Stomach (tissue), 9 donors: ENCODE data around the gene MKS1. TPM values are rescaled to one million over a fixed set of nuclear protein-coding genes. Genes with fewer than 3 reads are reported as not detected.

Experiments used
- DNase-seq, 2 donors: peaks; one replicate each; pipeline versions ENCODE4 v3.0.0 to v3.0.0-alpha.2; 2013 to 2019
- H3K27ac ChIP-seq, 5 donors: fragments of 200-600 bp in 4 of 5; sonication (generic) in 4 of 5; one replicate each; pipeline ENCODE4 v1.5.1; 2013 to 2019; ENCODE audit warnings: mild to moderate bottlenecking in 1 of 5, moderate library complexity in 1 of 5
- H3K27me3 ChIP-seq, 3 donors: fragments of 200-600 bp; sonication (generic); one replicate each; pipeline ENCODE4 v1.5.1; 2017 to 2019; ENCODE audit warnings: mixed run types in 1 of 3
- H3K36me3 ChIP-seq, 4 donors: fragments of 200-600 bp; sonication (generic); 1 replicate in 3 of 4; 2 replicates in 1 of 4; pipeline ENCODE4 v1.5.1; 2016 to 2019
- H3K4me1 ChIP-seq, 4 donors: fragments of 200-600 bp; sonication (generic); one replicate each; pipeline ENCODE4 v1.5.1; 2016 to 2019
- H3K4me3 ChIP-seq, 4 donors: fragments of 200-600 bp; sonication (generic) in 3 of 4; one replicate each; pipeline ENCODE4 v1.5.1; 2016 to 2019; ENCODE audit warnings: mild to moderate bottlenecking in 1 of 4
- H3K9me3 ChIP-seq, 4 donors: fragments of 200-600 bp; sonication (generic); one replicate each; pipeline ENCODE4 v1.5.1; 2016 to 2019
- CTCF ChIP-seq, 7 experiments: fragments of 450-650 bp in 4 of 7; fragments of 200-600 bp in 3 of 7; sonication (generic) in 3 of 7; IDR thresholded peaks; one replicate each; pipeline ENCODE4 v1.5.1; 2016 to 2019; ENCODE audit warnings: antibody characterized with exemption in 7 of 7, control low read depth in 2 of 7, mild to moderate bottlenecking in 1 of 7
- EP300 ChIP-seq: sonication (generic); formaldehyde crosslinking; IDR thresholded peaks from one replicate; pipeline ENCODE4 v1.6.1; 2017; ENCODE audit warnings: antibody characterized with exemption
- POLR2A ChIP-seq, 4 donors: fragments of 450-650 bp; IDR thresholded peaks; one replicate each; pipeline ENCODE4 v1.6.1; 2016; ENCODE audit warnings: antibody characterized with exemption in 4 of 4, control low read depth in 2 of 4, mild to moderate bottlenecking in 1 of 4, moderate library complexity in 1 of 4
- POLR2AphosphoS5 ChIP-seq, 3 donors: sonication (generic); formaldehyde crosslinking; IDR thresholded peaks; one replicate each; pipeline ENCODE4 v1.6.1; 2016; ENCODE audit warnings: antibody characterized with exemption in 3 of 3
- WGBS, 5 donors: extraction: QIAGEN DNeasy Blood & Tissue Kit in 3 of 5; methylation state at CpG; one replicate each; pipeline versions ENCODE4 v1.1.5 to v1.1.7; 2013 to 2018; 5-methylcytosine and 5-hydroxymethylcytosine counted together
- intact Hi-C: fragments of 100-400 bp; cut with DNase I; formaldehyde crosslinking; loops from one replicate; pipeline ENCODE4 v1.15.1; 2023; ENCODE audit warnings: low total_unique reads
- polyA plus RNA-seq, 3 donors: library from polyadenylated mRNA; stranded (reverse); fragments of 200-250 nt; gene quantifications; one replicate each; pipeline ENCODE4 v1.2.3, GENCODE V29; 2013
- total RNA-seq, 5 donors: library from RNA; depleted of rRNA; stranded (reverse); fragments of >200 nt; gene quantifications; one replicate each; pipeline versions ENCODE4 v1.1.0 to v1.2.3, GENCODE V29; 2014 to 2016
- donor health status: healthy with polysubstance abuse.
- donor health status: Bipolar disorder and iron deficiency.
- donor health status: healthy.

The MKS1 gene
- total and polyA plus RNA-seq, 8 donors: 3.1 to 18.0 (median 10.1) TPM

- no peak for DNase-seq
- no peak overlapping the region for H3K27ac ChIP-seq
- no peaks in the 10 kb centered on the region for H3K36me3 ChIP-seq
- no peak overlapping the region for H3K4me3 ChIP-seq
- peaks cover 0 to 86% (median 21%) of the 10 kb centered on the region in 3 donors for H3K27me3 ChIP-seq
- no peaks in the 10 kb centered on the region for H3K9me3 ChIP-seq
- no peak for TF ChIP-seq CTCF (IDR thresholded peaks at IDR 0.05)
- TF ChIP-seq POLR2AphosphoS5 (IDR thresholded peaks at IDR 0.05): no peak
- TF ChIP-seq EP300: no peak
- TF ChIP-seq POLR2A (IDR thresholded peaks at IDR 0.05): no peak
- intact Hi-C loops: no loop called here
- H3K4me1 ChIP-seq: peaks cover 4 to 13% (median 12%) of the 10 kb centered on the region in 4 donors
- 81 to 95% (median 89%) methylated on average over 1 of the region's 1 CpG for WGBS, 5 donors
These were observed 27.7 kb upstream of the MKS1 start for GRCh38 chr17:58246781-58247180.

GRCh38 chr17:58246104-58246740, 27.2 kb upstream of the MKS1 start:
- TF ChIP-seq EP300 (no peak), POLR2AphosphoS5 (IDR thresholded peaks at IDR 0.05) (no peak), POLR2A (IDR thresholded peaks at IDR 0.05) (no peak), CTCF (IDR thresholded peaks at IDR 0.05) (no peak)
- Histone ChIP-seq H3K36me3 (no peaks in the 10 kb centered on the region), H3K27ac (no peak overlapping the region), H3K9me3 (no peaks in the 10 kb centered on the region), H3K27me3 (peaks cover 0 to 88% (median 23%) of the 10 kb centered on the region in 3 donors), H3K4me3 (no peak overlapping the region), H3K4me1 (peaks cover 4 to 13% (median 12%) of the 10 kb centered on the region in 4 donors)
- WGBS, 5 donors: 81 to 85% (median 83%) methylated on average over 13 of the region's 13 CpGs
- no peak for DNase-seq
- intact Hi-C loops: no loop called here

- no peaks in the 10 kb centered on the region for H3K9me3 ChIP-seq
- DNase-seq: peak in 1 of 2 donors; percentile 35
- no peak overlapping the region for H3K4me3 ChIP-seq
- intact Hi-C loops: no loop called here
- 49 to 60% (median 52%) methylated on average over 9 to 10 of the region's 10 CpGs for WGBS, 5 donors
- peaks cover 4 to 13% (median 12%) of the 10 kb centered on the region in 4 donors for H3K4me1 ChIP-seq
- H3K36me3 ChIP-seq: no peaks in the 10 kb centered on the region
- H3K27me3 ChIP-seq: peaks cover 0 to 88% (median 23%) of the 10 kb centered on the region in 3 donors
- H3K27ac ChIP-seq: no peak overlapping the region
- no peak for TF ChIP-seq CTCF (IDR thresholded peaks at IDR 0.05)
- TF ChIP-seq POLR2A (IDR thresholded peaks at IDR 0.05): no peak
- TF ChIP-seq POLR2AphosphoS5 (IDR thresholded peaks at IDR 0.05): no peak
- TF ChIP-seq EP300: no peak
These were observed 26.5 kb upstream of the MKS1 start for GRCh38 chr17:58245428-58246103.

GRCh38 chr17:58244963-58245362, 25.9 kb upstream of the MKS1 start:
- peaks cover 4 to 12% (median 11%) of the 10 kb centered on the region in 4 donors for H3K4me1 ChIP-seq
- intact Hi-C loops: no loop called here
- no peak for DNase-seq
- no peak for TF ChIP-seq EP300
- TF ChIP-seq CTCF (IDR thresholded peaks at IDR 0.05): no peak
- no peak for TF ChIP-seq POLR2AphosphoS5 (IDR thresholded peaks at IDR 0.05)
- no peak for TF ChIP-seq POLR2A (IDR thresholded peaks at IDR 0.05)
- no peak overlapping the region for H3K4me3 ChIP-seq
- H3K27ac ChIP-seq: no peak overlapping the region
- no peaks in the 10 kb centered on the region for H3K9me3 ChIP-seq
- WGBS, 5 donors: 54 to 71% (median 60%) methylated on average over 6 of the region's 6 CpGs
- H3K27me3 ChIP-seq: peaks cover 0 to 88% (median 22%) of the 10 kb centered on the region in 3 donors
- H3K36me3 ChIP-seq: no peaks in the 10 kb centered on the region
